ENCODE results near the gene ENKUR.

Gene ENKUR

GRCh38 chr10:24998044-24998443 is 17.9 kb downstream of the ENKUR start:
- H3K4me2 ChIP-seq = no peak overlapping the region
- H3K27me3 ChIP-seq (ENCODE audit: insufficient read depth, low read depth) = no peaks in the 10 kb centered on the region
- H3K79me2 ChIP-seq (ENCODE audit: insufficient read depth, low read depth) = no peaks in the 10 kb centered on the region
- no peaks in the 10 kb centered on the region for H4K20me1 ChIP-seq (ENCODE audit: insufficient read depth)
- H3K9ac ChIP-seq = no peak overlapping the region
- H3K36me3 ChIP-seq (ENCODE audit: insufficient read depth) = no peaks in the 10 kb centered on the region
- no peak overlapping the region for H3K4me3 ChIP-seq (IDR thresholded peaks at IDR 0.05; ENCODE audit: insufficient read depth, low read depth, low read length)
- H3K27ac ChIP-seq = no peak overlapping the region
- no peak overlapping the region for H2AFZ ChIP-seq (ENCODE audit: low read depth)
- no peak for TF ChIP-seq CTCF (conservative IDR thresholded peaks at IDR 0.05; ENCODE audit: low read depth, low read length)
- no peaks in the 10 kb centered on the region for H3K4me1 ChIP-seq (ENCODE audit: low read depth, poor library complexity, severe bottlenecking)

GRCh38 chr10:24995072-24995471 is 20.9 kb downstream of the ENKUR start:
- Histone ChIP-seq H2AFZ (ENCODE audit: low read depth) (no peak overlapping the region), H3K27me3 (ENCODE audit: insufficient read depth, low read depth) (no peaks in the 10 kb centered on the region), H3K79me2 (ENCODE audit: insufficient read depth, low read depth) (no peaks in the 10 kb centered on the region), H3K9ac (no peak overlapping the region), H3K27ac (no peak overlapping the region), H4K20me1 (ENCODE audit: insufficient read depth) (no peaks in the 10 kb centered on the region), H3K4me2 (no peak overlapping the region), H3K4me1 (ENCODE audit: low read depth, poor library complexity, severe bottlenecking) (no peaks in the 10 kb centered on the region), H3K4me3 (IDR thresholded peaks at IDR 0.05; ENCODE audit: insufficient read depth, low read depth, low read length) (no peak overlapping the region), H3K36me3 (ENCODE audit: insufficient read depth) (no peaks in the 10 kb centered on the region)
- no peak for TF ChIP-seq CTCF (conservative IDR thresholded peaks at IDR 0.05; ENCODE audit: low read depth, low read length)

- Histone ChIP-seq H3K9ac (no peak overlapping the region), H3K4me2 (no peak overlapping the region), H3K36me3 (ENCODE audit: insufficient read depth) (no peaks in the 10 kb centered on the region), H4K20me1 (ENCODE audit: insufficient read depth) (no peaks in the 10 kb centered on the region), H2AFZ (ENCODE audit: low read depth) (no peak overlapping the region), H3K4me3 (IDR thresholded peaks at IDR 0.05; ENCODE audit: insufficient read depth, low read depth, low read length) (no peak overlapping the region), H3K4me1 (ENCODE audit: low read depth, poor library complexity, severe bottlenecking) (no peaks in the 10 kb centered on the region), H3K79me2 (ENCODE audit: insufficient read depth, low read depth) (no peaks in the 10 kb centered on the region), H3K27me3 (ENCODE audit: insufficient read depth, low read depth) (no peaks in the 10 kb centered on the region), H3K27ac (no peak overlapping the region)
- no peak for TF ChIP-seq CTCF (conservative IDR thresholded peaks at IDR 0.05; ENCODE audit: low read depth, low read length)
Observed at GRCh38 chr10:24993237-24993958, 22.6 kb downstream of the ENKUR start.

GRCh38 chr10:24992512-24993133 is 23.3 kb downstream of the ENKUR start:
- H3K4me1 ChIP-seq (ENCODE audit: low read depth, poor library complexity, severe bottlenecking) = no peaks in the 10 kb centered on the region
- no peaks in the 10 kb centered on the region for H3K79me2 ChIP-seq (ENCODE audit: insufficient read depth, low read depth)
- no peaks in the 10 kb centered on the region for H3K27me3 ChIP-seq (ENCODE audit: insufficient read depth, low read depth)
- no peak for TF ChIP-seq CTCF (conservative IDR thresholded peaks at IDR 0.05; ENCODE audit: low read depth, low read length)
- no peak overlapping the region for H3K27ac ChIP-seq
- no peak overlapping the region for H3K9ac ChIP-seq
- H2AFZ ChIP-seq (ENCODE audit: low read depth) = no peak overlapping the region
- H3K36me3 ChIP-seq (ENCODE audit: insufficient read depth) = no peaks in the 10 kb centered on the region
- H3K4me3 ChIP-seq (IDR thresholded peaks at IDR 0.05; ENCODE audit: insufficient read depth, low read depth, low read length) = no peak overlapping the region
- H3K4me2 ChIP-seq = no peak overlapping the region
- no peaks in the 10 kb centered on the region for H4K20me1 ChIP-seq (ENCODE audit: insufficient read depth)

All from KMS-11 (cell line).